Activated CD8-positive, alpha-beta T cell treated with anti-CD3 and anti-CD28 coated beads for 36 hours (primary cell): ENCODE measurements around the gene NHS. TPM values are rescaled to one million over a fixed set of nuclear protein-coding genes. Genes with fewer than 3 reads are reported as not detected.

Source experiments
- ATAC-seq: fragments of 200-7000 bp; cut with Tn5 transposase; one replicate; pipeline ENCODE4 v1.10.0; 2021; ENCODE audit warnings: mild to moderate bottlenecking, moderate library complexity
- CTCF ChIA-PET: fragments of 350-600 bp; sonication (Branson Sonifier 250); formaldehyde crosslinking; loops from one replicate; lab custom pipeline; 2021; ENCODE audit warnings: antibody characterized with exemption; lab: Charles Lee
- POLR2A ChIA-PET: fragments of 350-600 bp; sonication (Branson Sonifier 250); formaldehyde crosslinking; loops from one replicate; lab custom pipeline; 2021; ENCODE audit warnings: antibody characterized with exemption; lab: Charles Lee
- DNase-seq: peaks from one replicate; pipeline ENCODE4 v3.0.0-alpha.2; 2020
- H3K27ac Mint-ChIP-seq: one replicate; pipeline ENCODE4 v1.8.0; 2021; ENCODE audit warnings: mild to moderate bottlenecking, mixed read lengths
- H3K27me3 Mint-ChIP-seq: one replicate; pipeline ENCODE4 v1.8.0; 2021; ENCODE audit warnings: mixed read lengths
- H3K36me3 Mint-ChIP-seq: one replicate; pipeline ENCODE4 v1.8.0; 2021; ENCODE audit warnings: low read depth, mixed read lengths
- H3K4me1 Mint-ChIP-seq: one replicate; pipeline ENCODE4 v1.8.0; 2021; ENCODE audit warnings: low read depth, mixed read lengths
- H3K4me3 Mint-ChIP-seq: one replicate; pipeline ENCODE4 v1.8.0; 2021; ENCODE audit warnings: mild to moderate bottlenecking, moderate library complexity, mixed read lengths
- H3K9me3 Mint-ChIP-seq: one replicate; pipeline ENCODE4 v1.8.0; 2021; ENCODE audit warnings: mixed read lengths
- intact Hi-C: fragments of 100-400 bp; cut with micrococcal nuclease; formaldehyde crosslinking; loops from one replicate; pipeline ENCODE4 v1.10.0; 2022
- total RNA-seq, 2 experiments: library from RNA; stranded (reverse); gene quantifications; one replicate each; pipeline ENCODE4 v1.2.3, GENCODE V29; 2021
- TF ChIP-seq, protein P1 (sequence below): fragments of 200-600 bp; IDR thresholded peaks from one replicate; pipeline ENCODE4 v1.8.0; 2022; ENCODE audit warnings: antibody characterized with exemption, mild to moderate bottlenecking

The NHS gene
- total RNA-seq, 2 experiments from 2014 or later: 6.9 to 7.3 TPM

DNA sequence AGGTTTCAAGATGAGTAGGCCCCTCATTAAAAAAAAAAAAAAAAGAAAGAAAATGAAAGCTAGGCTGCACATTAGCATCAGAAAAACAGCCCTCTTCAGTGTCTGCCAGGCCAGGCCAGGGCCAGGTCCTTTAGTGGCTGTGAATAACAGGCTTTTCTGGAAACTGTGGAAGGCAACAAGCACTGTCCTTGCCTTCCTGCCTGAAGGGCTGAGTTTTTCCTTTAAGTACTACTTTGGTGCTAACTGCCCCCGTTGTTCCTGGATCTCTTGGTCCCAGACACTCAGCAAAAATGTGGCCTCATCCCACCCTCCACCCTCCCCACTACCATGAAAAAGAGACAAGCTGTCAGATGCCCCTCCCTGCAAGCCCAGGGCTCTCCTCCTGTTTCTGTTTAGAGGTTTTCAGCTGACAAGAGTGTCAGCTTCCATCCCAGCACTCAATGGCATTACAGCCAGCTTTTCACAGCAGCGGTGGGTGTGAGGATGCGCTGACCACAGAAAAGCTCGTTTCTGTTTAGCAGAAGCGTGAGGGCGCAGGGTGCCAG, 174.2 kb downstream of the NHS start:
- POLR2A ChIA-PET: no interaction called here
- H3K36me3 Mint-ChIP-seq: no peaks in the 10 kb centered on the region
- H3K27me3 Mint-ChIP-seq: peaks cover 2% of the 10 kb centered on the region
- H3K9me3 Mint-ChIP-seq: no peaks in the 10 kb centered on the region
- peaks cover 17% of the 10 kb centered on the region for H3K4me1 Mint-ChIP-seq
- intact Hi-C loops: loop anchor here (5.0 kb wide), 1 partner anchor 38 kb away; no protein-coding TSS in a partner anchor
- TF ChIP-seq, protein P1, sequence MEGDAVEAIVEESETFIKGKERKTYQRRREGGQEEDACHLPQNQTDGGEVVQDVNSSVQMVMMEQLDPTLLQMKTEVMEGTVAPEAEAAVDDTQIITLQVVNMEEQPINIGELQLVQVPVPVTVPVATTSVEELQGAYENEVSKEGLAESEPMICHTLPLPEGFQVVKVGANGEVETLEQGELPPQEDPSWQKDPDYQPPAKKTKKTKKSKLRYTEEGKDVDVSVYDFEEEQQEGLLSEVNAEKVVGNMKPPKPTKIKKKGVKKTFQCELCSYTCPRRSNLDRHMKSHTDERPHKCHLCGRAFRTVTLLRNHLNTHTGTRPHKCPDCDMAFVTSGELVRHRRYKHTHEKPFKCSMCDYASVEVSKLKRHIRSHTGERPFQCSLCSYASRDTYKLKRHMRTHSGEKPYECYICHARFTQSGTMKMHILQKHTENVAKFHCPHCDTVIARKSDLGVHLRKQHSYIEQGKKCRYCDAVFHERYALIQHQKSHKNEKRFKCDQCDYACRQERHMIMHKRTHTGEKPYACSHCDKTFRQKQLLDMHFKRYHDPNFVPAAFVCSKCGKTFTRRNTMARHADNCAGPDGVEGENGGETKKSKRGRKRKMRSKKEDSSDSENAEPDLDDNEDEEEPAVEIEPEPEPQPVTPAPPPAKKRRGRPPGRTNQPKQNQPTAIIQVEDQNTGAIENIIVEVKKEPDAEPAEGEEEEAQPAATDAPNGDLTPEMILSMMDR: no peak
- ATAC-seq (peak; percentile 47), DNase-seq (peak; percentile 37)
- no peak overlapping the region for H3K27ac Mint-ChIP-seq
- no peak overlapping the region for H3K4me3 Mint-ChIP-seq
- CTCF ChIA-PET: no interaction called here

DNA sequence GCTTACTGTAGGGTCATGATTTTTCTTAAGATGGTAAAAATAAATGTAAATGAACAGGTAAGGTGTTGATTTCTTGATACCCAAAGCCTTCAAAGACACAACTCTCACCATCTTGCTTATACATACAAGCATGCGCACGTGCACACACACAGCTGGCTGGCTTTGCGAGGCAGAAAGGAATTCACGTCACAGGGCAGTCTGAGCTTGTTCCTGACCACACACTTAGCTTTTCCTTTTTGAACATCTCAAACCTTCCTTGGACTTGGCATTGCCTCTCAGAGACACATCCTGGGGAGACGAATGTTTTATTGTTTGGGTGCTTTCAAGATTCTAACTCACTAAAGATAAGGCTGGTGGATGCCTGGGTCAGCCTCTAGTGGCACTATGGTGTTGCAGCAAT, 175.0 kb downstream of the NHS start:
- Mint-ChIP-seq H3K27ac (no peak overlapping the region), H3K4me1 (peaks cover 17% of the 10 kb centered on the region), H3K36me3 (no peaks in the 10 kb centered on the region), H3K9me3 (no peaks in the 10 kb centered on the region), H3K4me3 (no peak overlapping the region), H3K27me3 (peaks cover 2% of the 10 kb centered on the region)
- ChIA-PET POLR2A (no interaction called here), CTCF (no interaction called here)
- TF ChIP-seq, protein P1: no peak
- no peak for ATAC-seq
- no peak for DNase-seq
- intact Hi-C loops: no loop called here

DNA sequence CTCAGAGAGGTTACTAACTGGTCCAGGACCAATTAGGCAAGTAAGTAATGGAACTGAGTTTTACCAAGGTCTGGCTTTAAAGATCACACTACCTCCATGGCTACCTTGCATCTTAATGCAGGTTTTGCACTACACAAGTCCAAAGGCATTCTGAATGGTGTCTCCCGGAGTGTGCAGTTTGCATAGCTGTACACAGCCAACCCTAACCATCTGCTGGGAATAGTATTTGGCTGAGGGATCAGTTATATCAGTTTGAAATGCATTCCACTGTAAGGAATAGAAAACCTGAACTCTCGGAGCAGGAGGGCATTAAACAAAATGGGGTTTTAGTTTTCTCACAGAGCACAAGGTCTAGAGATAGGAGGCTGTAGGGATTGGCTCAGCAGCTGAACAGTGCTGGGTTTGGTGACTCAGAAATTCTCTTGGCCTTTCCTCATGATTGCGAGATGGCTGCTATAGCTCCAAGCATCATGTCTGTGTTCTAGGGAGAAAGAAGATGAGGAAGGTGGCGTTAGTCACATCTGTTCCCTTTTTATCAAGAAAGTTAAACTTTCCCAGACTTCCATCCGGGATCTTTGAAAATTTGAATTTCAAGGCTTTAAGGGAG, 177.1 kb downstream of the NHS start:
- TF ChIP-seq, protein P1: no peak
- POLR2A ChIA-PET: no interaction called here
- H3K36me3 Mint-ChIP-seq: no peaks in the 10 kb centered on the region
- no peak overlapping the region for H3K27ac Mint-ChIP-seq
- ATAC-seq (no peak), DNase-seq (no peak)
- peaks cover 17% of the 10 kb centered on the region for H3K4me1 Mint-ChIP-seq
- no peaks in the 10 kb centered on the region for H3K27me3 Mint-ChIP-seq
- H3K4me3 Mint-ChIP-seq: no peak overlapping the region
- no peaks in the 10 kb centered on the region for H3K9me3 Mint-ChIP-seq
- CTCF ChIA-PET: no interaction called here
- intact Hi-C loops: no loop called here

DNA sequence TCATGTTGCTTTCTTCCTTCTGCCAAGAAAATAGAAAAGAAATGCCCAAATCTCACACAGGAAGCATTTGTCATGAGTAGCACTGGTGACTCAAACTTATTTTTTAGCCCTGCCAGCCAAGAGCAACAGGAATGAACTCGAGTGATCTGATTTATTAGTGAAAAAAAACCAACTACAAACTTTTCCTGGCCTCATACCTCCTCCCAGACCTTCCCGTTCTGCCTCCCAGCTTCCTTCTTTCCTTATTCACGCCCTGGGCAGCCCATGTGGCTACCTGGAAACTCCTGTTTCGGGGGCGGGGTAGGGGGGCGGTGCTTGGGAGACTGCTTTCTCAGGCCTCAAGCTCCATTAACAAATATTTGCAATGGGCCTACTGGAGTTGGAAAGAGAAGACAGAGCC, 178.5 kb downstream of the NHS start:
- ChIA-PET CTCF (no interaction called here), POLR2A (no interaction called here)

DNA sequence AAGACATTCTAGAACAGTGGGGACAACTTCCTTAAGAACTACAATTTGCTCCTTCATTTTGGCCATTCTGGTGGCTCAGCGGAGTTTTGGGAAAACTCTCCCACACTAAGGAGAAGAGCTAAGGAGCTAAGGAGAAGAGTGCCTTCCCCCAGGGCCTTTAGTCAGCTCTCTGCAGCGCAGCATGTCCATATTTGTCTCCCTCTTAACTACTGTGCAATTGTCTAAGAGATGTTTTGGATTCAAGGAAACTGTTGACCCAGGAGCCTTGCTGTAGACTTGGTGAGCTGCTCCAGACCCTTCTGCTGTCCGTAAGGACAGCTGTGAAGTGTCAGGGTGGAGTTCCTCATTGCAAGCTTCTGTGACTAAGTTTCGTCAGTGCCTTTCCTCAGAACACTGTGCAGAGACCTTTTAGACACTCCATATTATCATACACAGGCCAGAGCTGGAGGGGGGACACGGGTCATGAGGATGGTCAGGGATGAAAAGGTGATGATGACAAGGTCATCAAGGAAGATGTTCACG, 179.0 kb downstream of the NHS start:
- ATAC-seq (no peak), DNase-seq (no peak)
- peaks cover 13% of the 10 kb centered on the region for H3K4me1 Mint-ChIP-seq
- intact Hi-C loops: no loop called here
- H3K36me3 Mint-ChIP-seq: no peaks in the 10 kb centered on the region
- no peaks in the 10 kb centered on the region for H3K27me3 Mint-ChIP-seq
- H3K4me3 Mint-ChIP-seq: no peak overlapping the region
- no peak overlapping the region for H3K27ac Mint-ChIP-seq
- ChIA-PET POLR2A (no interaction called here), CTCF (interaction anchor here (1.9 kb wide), 1 partner anchor 18 kb away, joined by 5 read pairs; no protein-coding TSS in a partner anchor)
- TF ChIP-seq, protein P1: no peak
- no peaks in the 10 kb centered on the region for H3K9me3 Mint-ChIP-seq

More for the DNA sequence above, 178.5 kb downstream of the NHS start:
- no peaks in the 10 kb centered on the region for H3K36me3 Mint-ChIP-seq
- TF ChIP-seq, protein P1: no peak
- DNase-seq (no peak), ATAC-seq (no peak)
- intact Hi-C loops: no loop called here
- no peaks in the 10 kb centered on the region for H3K9me3 Mint-ChIP-seq
- no peaks in the 10 kb centered on the region for H3K27me3 Mint-ChIP-seq
- no peak overlapping the region for H3K4me3 Mint-ChIP-seq
- peaks cover 14% of the 10 kb centered on the region for H3K4me1 Mint-ChIP-seq
- H3K27ac Mint-ChIP-seq: no peak overlapping the region
